GM12878 (cell line): ENCODE data around the gene IGSF22. TPM values are rescaled to one million over a fixed set of nuclear protein-coding genes. Genes with fewer than 3 reads are reported as not detected.

Experiments used
- ATAC-seq: fragments of 200-7000 bp; cut with Tn5 transposase; 3 replicates; pipeline ENCODE4 v1.9.1; 2020; ENCODE audit warnings: mild to moderate bottlenecking, moderate library complexity
- BruUV-seq: library from RNA; stranded (reverse); fragments of 400-500 nt; replicated peaks from 2 replicates; lab custom pipeline; 2021; lab: Mats Ljungman, UMichigan
- CTCF ChIA-PET: fragments of 300-600 bp; sonication (Branson Sonifier 250); formaldehyde crosslinking; extraction: SDS; loops from one replicate; lab custom pipeline; 2021; ENCODE audit warnings: inconsistent platforms; lab: Yijun Ruan, JAX
- POLR2A ChIA-PET: fragments of 350-600 bp; formaldehyde crosslinking; extraction: SDS; loops from one replicate; lab custom pipeline; 2021; ENCODE audit warnings: inconsistent platforms; lab: Charles Lee
- RAD21 ChIA-PET: fragments of 300-600 bp; sonication (Branson Sonifier 250); formaldehyde crosslinking; loops from one replicate; lab custom pipeline; 2023; ENCODE audit warnings: antibody characterized with exemption; ENCODE audit not compliant: unreplicated experiment; lab: Charles Lee
- SMC1A ChIA-PET: fragments of 300-600 bp; sonication (Branson Sonifier 250); formaldehyde crosslinking; loops from one replicate; lab custom pipeline; 2023; ENCODE audit not compliant: unreplicated experiment, uncharacterized antibody; lab: Charles Lee
- DNase-seq: peaks from one replicate; pipeline ENCODE4 v3.0.0-alpha.2; 2011; ENCODE audit warnings: low read depth, low spot score
- FAIRE-seq: peaks from 3 replicates; lab custom pipeline; 2011; peaks lifted over from hg19 to GRCh38; lab: Jason Lieb, UNC
- H2AFZ ChIP-seq: 2 replicates; pipeline ENCODE4 v1.6.0; 2011; ENCODE audit warnings: low read depth, low read length, control low read depth; ENCODE audit not compliant: control insufficient read depth
- H3K27ac ChIP-seq: 2 replicates; pipeline ENCODE4 v1.5.1; 2011; ENCODE audit warnings: control low read depth; ENCODE audit not compliant: control insufficient read depth, insufficient read depth
- H3K27me3 ChIP-seq, 2 experiments: replicated peaks in 1 of 2; 2 replicates each; pipeline versions ENCODE4 v1.6.0 to v1.6.1; 2011; ENCODE audit warnings: low read length in 1 of 2; ENCODE audit not compliant: control insufficient read depth in 2 of 2, insufficient read depth in 2 of 2
- H3K36me3 ChIP-seq, 2 experiments: 2 replicates each; pipeline ENCODE4 v1.5.1; 2011; ENCODE audit warnings: low read length in 1 of 2; ENCODE audit not compliant: control insufficient read depth in 2 of 2, insufficient read depth in 2 of 2
- H3K4me1 ChIP-seq: 2 replicates; pipeline ENCODE4 v1.6.1; 2011; ENCODE audit warnings: mild to moderate bottlenecking, low read length, moderate library complexity, mixed read lengths; ENCODE audit not compliant: control insufficient read depth, insufficient read depth
- H3K4me2 ChIP-seq: 2 replicates; pipeline ENCODE4 v1.6.0; 2011; ENCODE audit warnings: control low read depth; ENCODE audit not compliant: control insufficient read depth, insufficient read depth
- H3K4me3 ChIP-seq: fragments of 200-600 bp; sonication (generic); 2 replicates; pipeline ENCODE4 v1.5.1; 2016
- H3K79me2 ChIP-seq: 2 replicates; pipeline ENCODE4 v1.6.0; 2011; ENCODE audit warnings: low read length; ENCODE audit not compliant: control insufficient read depth, insufficient read depth
- H3K9ac ChIP-seq: 2 replicates; pipeline ENCODE4 v1.8.0; 2011; ENCODE audit warnings: low read length, control low read depth, mixed read lengths; ENCODE audit not compliant: control insufficient read depth, insufficient read depth
- H3K9me3 ChIP-seq: replicated peaks from 3 replicates; pipeline ENCODE4 v1.5.1; 2011; ENCODE audit warnings: mild to moderate bottlenecking, low read length; ENCODE audit not compliant: control insufficient read depth, insufficient read depth
- H4K20me1 ChIP-seq: 2 replicates; pipeline ENCODE4 v1.6.0; 2011; ENCODE audit not compliant: control insufficient read depth, insufficient read depth
- ATF2 ChIP-seq: IDR thresholded peaks from 2 replicates; pipeline ENCODE4 v1.6.1; 2012; ENCODE audit warnings: low read length, inconsistent platforms
- DPF2 ChIP-seq: fragments of 450-650 bp; IDR thresholded peaks from 2 replicates; pipeline ENCODE4 v1.6.1; 2017; ENCODE audit warnings: mild to moderate bottlenecking
- PKNOX1 ChIP-seq: fragments of 450-650 bp; IDR thresholded peaks from 2 replicates; pipeline ENCODE4 v1.6.1; 2016; ENCODE audit warnings: mild to moderate bottlenecking
- SIN3A ChIP-seq: IDR thresholded peaks from 2 replicates; pipeline ENCODE4 v1.6.1; 2012; ENCODE audit warnings: low read depth, low read length, improper control_type of control experiment
- TCF3 ChIP-seq: IDR thresholded peaks from 2 replicates; pipeline ENCODE4 v1.6.1; 2012; ENCODE audit warnings: low read depth, mild to moderate bottlenecking, low read length, borderline replicate concordance; ENCODE audit not compliant: insufficient read depth
- ZNF592 ChIP-seq: fragments of 450-650 bp; IDR thresholded peaks from 2 replicates; pipeline ENCODE4 v1.6.1; 2017; ENCODE audit warnings: mild to moderate bottlenecking, moderate library complexity
- WGBS: methylation state at CpG from one replicate; pipeline ENCODE4 v1.1.6; 2016; ENCODE audit warnings: low lambda C conversion rate; ENCODE audit not compliant: insufficient replicate concordance, insufficient coverage; ENCODE audit errors: missing lambda C conversion rate; 5-methylcytosine and 5-hydroxymethylcytosine counted together
- in situ Hi-C: fragments of 300-500 bp; cut with MboI; formaldehyde crosslinking; loops from 9 replicates; pipeline ENCODE4 v1.14.3; 2018; ENCODE audit warnings: mixed read lengths
- intact Hi-C: fragments of 100-400 bp; cut with micrococcal nuclease; formaldehyde crosslinking; loops from one replicate; pipeline ENCODE4 v1.14.2; 2022; ENCODE audit not compliant: unreplicated experiment
- polyA plus RNA-seq, 11 experiments: library from polyadenylated mRNA; depleted of rRNA in 4 of 11; unstranded in 6 of 11; stranded (reverse) in 5 of 11; fragments of >200 nt; fragmentation: Nextera tagmentation in 4 of 11; fragmentation: Illumina TruSeq in 1 of 11; extraction: Ambion mirVana in 4 of 11; extraction: Trizol in 1 of 11; gene quantifications; 1 replicate in 1 of 11; 2 replicates in 10 of 11; pipeline versions ENCODE4 v1.2.1 to v1.2.3, GENCODE V29; 2011 to 2016; ENCODE audit warnings: inconsistent platforms in 2 of 11, missing spikeins in 2 of 11, low read depth in 1 of 11
- total RNA-seq, 4 experiments: library from RNA; depleted of rRNA in 3 of 4; stranded (reverse); fragments of >200 nt in 3 of 4; fragmentation: Illumina TruSeq in 1 of 4; extraction: Trizol in 1 of 4; gene quantifications; 2 replicates each; pipeline versions ENCODE4 v1.2.1 to v1.2.3, GENCODE V29; 2013 to 2021

The IGSF22 gene
- total and polyA plus RNA-seq, 10 of the 15 experiments (the other 5 are each of a cell fraction or from before 2014, with no cell fraction given): 0.02 to 0.18 TPM; not detected in 8

GRCh38 chr11:18697576-18697975 lies 28.4 kb downstream of the IGSF22 start:
- Histone ChIP-seq H3K79me2 (no peaks in the 10 kb centered on the region), H3K27ac (no peak overlapping the region), H3K36me3 (no peaks in the 10 kb centered on the region), H4K20me1 (no peaks in the 10 kb centered on the region), H3K4me2 (no peak overlapping the region), H2AFZ (no peak overlapping the region), H3K27me3 (peaks cover 4 to 13% of the 10 kb centered on the region in 2 experiments), H3K4me1 (peaks cover 6% of the 10 kb centered on the region; the same call in 1 of the 2 replicates), H3K4me3 (no peak overlapping the region), H3K9ac (no peak overlapping the region), H3K9me3 (no peaks in the 10 kb centered on the region)
- SMC1A ChIA-PET: interaction anchor here (0.7 kb wide), 1 partner anchor 23 kb away, joined by 3 read pairs; no protein-coding TSS in a partner anchor
- BruUV-seq: no TSS peak
- POLR2A ChIA-PET: interaction anchor here (1.6 kb wide), 1 partner anchor 64 kb away, joined by 4 read pairs; the partner anchor contains the start of gene SPTY2D1
- DNase-seq: no peak
- in situ Hi-C loops (no loop called here), intact Hi-C loops (no loop called here)
- no peak for TF ChIP-seq TCF3
- no peak for TF ChIP-seq ATF2
- TF ChIP-seq SIN3A: no peak
- TF ChIP-seq DPF2: no peak
- CTCF ChIA-PET: interaction anchor here (1.0 to 1.8 kb wide), 4 partner anchors 24 to 157 kb away, joined by 3 to 5 read pairs (median 3); no protein-coding TSS in a partner anchor
- WGBS: 95% methylated on average over 4 of the region's 4 CpGs
- RAD21 ChIA-PET: no interaction called here
- no peak for ATAC-seq
- no peak for FAIRE-seq

GRCh38 chr11:18696638-18697225 lies 29.3 kb downstream of the IGSF22 start:
- Histone ChIP-seq H3K79me2 (no peaks in the 10 kb centered on the region), H3K9ac (no peak overlapping the region), H3K4me1 (peaks cover 6% of the 10 kb centered on the region; the same call in 1 of the 2 replicates), H3K9me3 (no peaks in the 10 kb centered on the region), H3K27ac (no peak overlapping the region), H2AFZ (no peak overlapping the region), H3K36me3 (no peaks in the 10 kb centered on the region), H4K20me1 (no peaks in the 10 kb centered on the region), H3K4me2 (no peak overlapping the region), H3K4me3 (no peak overlapping the region), H3K27me3 (peaks cover 4 to 13% of the 10 kb centered on the region in 2 experiments)
- CTCF ChIA-PET: interaction anchor here (1.3 to 1.8 kb wide), 3 partner anchors 25 to 157 kb away, joined by 3 to 5 read pairs (median 3); no protein-coding TSS in a partner anchor
- intact Hi-C loops: no loop called here
- FAIRE-seq: no peak
- in situ Hi-C loops: no loop called here
- ATAC-seq: no peak
- no TSS peak for BruUV-seq
- WGBS: 32% methylated on average over 2 of the region's 2 CpGs
- DNase-seq: no peak
- TF ChIP-seq PKNOX1 (no peak), ZNF592 (no peak)
- POLR2A ChIA-PET: interaction anchor here (1.6 kb wide), 1 partner anchor 63 kb away, joined by 4 read pairs; the partner anchor contains the start of gene SPTY2D1
- SMC1A ChIA-PET: interaction anchor here (0.8 kb wide), 1 partner anchor 67 kb away, joined by 3 read pairs; no protein-coding TSS in a partner anchor
- RAD21 ChIA-PET: no interaction called here
